AG04450 (cell line): Measurements from ENCODE around the gene GNAL. TPM values are rescaled to one million over a fixed set of nuclear protein-coding genes. Genes with fewer than 3 reads are reported as not detected.

Experiments used
- CTCF ChIA-PET: fragments of 300-600, 350-600 bp; formaldehyde crosslinking; extraction: SDS; loops from one replicate; lab custom pipeline; 2022; ENCODE audit warnings: antibody characterized with exemption, inconsistent platforms; lab: Charles Lee
- POLR2A ChIA-PET: fragments of 350-600 bp; formaldehyde crosslinking; extraction: SDS; loops from one replicate; lab custom pipeline; 2021; ENCODE audit warnings: antibody characterized with exemption, inconsistent platforms; lab: Yijun Ruan, JAX
- DNase-seq: peaks from one replicate; pipeline ENCODE4 v3.0.0-alpha.2; 2011; ENCODE audit warnings: low read depth, low spot score
- H3K27ac ChIP-seq: one replicate; pipeline ENCODE4 v1.5.1; 2012; ENCODE audit warnings: low read depth, low read length, control low read depth
- H3K27me3 ChIP-seq: one replicate; pipeline ENCODE4 v1.6.0; 2012; ENCODE audit warnings: low read length; ENCODE audit not compliant: control insufficient read depth, insufficient read depth
- H3K4me3 ChIP-seq: 2 replicates; pipeline ENCODE4 v1.5.1; 2011; ENCODE audit warnings: mild to moderate bottlenecking, low read depth, low read length, control low read depth
- H3K9me3 ChIP-seq: 2 replicates; pipeline ENCODE4 v1.5.1; 2012; ENCODE audit warnings: low read length; ENCODE audit not compliant: control insufficient read depth, insufficient read depth
- CTCF ChIP-seq: IDR thresholded peaks from 2 replicates; pipeline ENCODE4 v1.5.1; 2011; ENCODE audit warnings: low read depth, low read length, control low read depth, inconsistent platforms
- polyA plus RNA-seq: library from polyadenylated mRNA; depleted of rRNA; stranded (reverse); fragments of >200 nt; gene quantifications from 2 replicates; pipeline ENCODE4 v1.2.3, GENCODE V29; 2011

Gene GNAL
- polyA plus RNA-seq, 1 experiment, result 0.51 TPM

GRCh38 chr18:11871501-11871900 is 182.4 kb downstream of the GNAL start:
- TF ChIP-seq CTCF, result no peak
- POLR2A ChIA-PET, result interaction anchor here (0.5 kb wide), 1 partner anchor 45 kb away, joined by 3 read pairs; no protein-coding TSS in a partner anchor
- Histone ChIP-seq H3K4me3 (no peak overlapping the region), H3K27ac (no peak overlapping the region), H3K9me3 (peaks cover 7% of the 10 kb centered on the region), H3K27me3 (no peaks in the 10 kb centered on the region)
- no peak for DNase-seq
- CTCF ChIA-PET, result interaction anchor here (0.6 to 2.8 kb wide), 4 partner anchors 24 to 167 kb away, joined by 3 to 10 read pairs (median 6); no protein-coding TSS in a partner anchor

GRCh38 chr18:11872479-11873136 is 183.5 kb downstream of the GNAL start:
- peak; percentile 47 for TF ChIP-seq CTCF
- no peak for DNase-seq
- ChIA-PET CTCF (no interaction called here), POLR2A (no interaction called here)
- no peak overlapping the region for H3K27ac ChIP-seq
- no peaks in the 10 kb centered on the region for H3K27me3 ChIP-seq
- no peak overlapping the region for H3K4me3 ChIP-seq
- peaks cover 7% of the 10 kb centered on the region for H3K9me3 ChIP-seq

GRCh38 chr18:11873670-11874340 is 184.7 kb downstream of the GNAL start:
- CTCF ChIA-PET, result no interaction called here
- no peak for TF ChIP-seq CTCF
- no peak overlapping the region for H3K4me3 ChIP-seq
- no peaks in the 10 kb centered on the region for H3K27me3 ChIP-seq
- POLR2A ChIA-PET, result interaction anchor here (0.6 kb wide), 1 partner anchor 14 kb away, joined by 3 read pairs; no protein-coding TSS in a partner anchor
- H3K9me3 ChIP-seq, result peaks cover 7% of the 10 kb centered on the region
- no peak overlapping the region for H3K27ac ChIP-seq
- no peak for DNase-seq

GRCh38 chr18:11874676-11875075 is 185.6 kb downstream of the GNAL start:
- Histone ChIP-seq H3K27ac (no peak overlapping the region), H3K9me3 (peaks cover 7% of the 10 kb centered on the region), H3K4me3 (no peak overlapping the region), H3K27me3 (no peaks in the 10 kb centered on the region)
- ChIA-PET CTCF (no interaction called here), POLR2A (interaction anchor here (0.5 kb wide), 1 partner anchor 444 kb away, joined by 4 read pairs; no protein-coding TSS in a partner anchor)
- no peak for TF ChIP-seq CTCF
- no peak for DNase-seq
